Measurements from ENCODE around the gene EXOC3L4. TPM values are rescaled to one million over a fixed set of nuclear protein-coding genes. Genes with fewer than 3 reads are reported as not detected.

EXOC3L4 gene
- total RNA-seq, 1 donor from 2014 or later: not detected

GRCh38 chr14:103087343-103087835, 7.1 kb upstream of the EXOC3L4 start:
- peaks cover 31% of the 10 kb centered on the region for H3K27me3 Mint-ChIP-seq (ENCODE audit: low read depth, unreplicated experiment)
- Histone ChIP-seq H2AFZ (ENCODE audit: low read depth, low read length) (no peak overlapping the region), H4K20me1 (ENCODE audit: insufficient read depth, low read length) (no peaks in the 10 kb centered on the region), H3K9ac (ENCODE audit: low read length) (no peak overlapping the region), H3K4me2 (ENCODE audit: low read length) (no peak overlapping the region), H3K4me3 (ENCODE audit: insufficient read depth, low read depth, low read length) (no peak overlapping the region), H3K27me3 (ENCODE audit: insufficient read depth, low read length) (peaks cover 13% of the 10 kb centered on the region), H3K27ac (ENCODE audit: low read depth, low read length) (no peak overlapping the region), H3K79me2 (ENCODE audit: insufficient read depth, low read length) (no peaks in the 10 kb centered on the region), H3K36me3 (ENCODE audit: insufficient read depth, low read length) (no peaks in the 10 kb centered on the region), H3K4me1 (ENCODE audit: insufficient read depth, low read length) (peaks cover 6% of the 10 kb centered on the region), H3K9me3 (ENCODE audit: insufficient read depth, low read depth, low read length) (no peaks in the 10 kb centered on the region)
- H3K9me3 Mint-ChIP-seq (ENCODE audit: unreplicated experiment): no peaks in the 10 kb centered on the region
- DNase-seq (ENCODE audit: low read depth) (no peak), FAIRE-seq (no peak)
- H3K27ac Mint-ChIP-seq (ENCODE audit: unreplicated experiment): no peak overlapping the region
- H3K4me3 Mint-ChIP-seq (ENCODE audit: unreplicated experiment): no peak overlapping the region
- no peaks in the 10 kb centered on the region for H3K36me3 Mint-ChIP-seq (ENCODE audit: low read depth, unreplicated experiment)
- no peaks in the 10 kb centered on the region for H3K4me1 Mint-ChIP-seq (ENCODE audit: low read depth, unreplicated experiment)
- TF ChIP-seq EZH2 (IDR thresholded peaks at IDR 0.05; ENCODE audit: insufficient read depth, low read length) (no peak), CTCF (IDR thresholded peaks at IDR 0.05; ENCODE audit: insufficient read depth, low read depth, low read length) (no peak)

- H3K27ac Mint-ChIP-seq (ENCODE audit: unreplicated experiment): no peak overlapping the region
- H3K9me3 ChIP-seq (ENCODE audit: insufficient read depth, low read depth, low read length): no peaks in the 10 kb centered on the region
- DNase-seq (ENCODE audit: low read depth): no peak
Measured at GRCh38 chr14:103088921-103089320, 5.6 kb upstream of the EXOC3L4 start.

More at GRCh38 chr14:103088921-103089320, 5.6 kb upstream of the EXOC3L4 start:
- Histone ChIP-seq H3K36me3 (ENCODE audit: insufficient read depth, low read length) (no peaks in the 10 kb centered on the region), H3K4me1 (ENCODE audit: insufficient read depth, low read length) (peaks cover 6% of the 10 kb centered on the region), H3K27ac (ENCODE audit: low read depth, low read length) (no peak overlapping the region), H3K4me2 (ENCODE audit: low read length) (no peak overlapping the region), H2AFZ (ENCODE audit: low read depth, low read length) (no peak overlapping the region), H3K9ac (ENCODE audit: low read length) (no peak overlapping the region), H3K27me3 (ENCODE audit: insufficient read depth, low read length) (peaks cover 13% of the 10 kb centered on the region), H3K4me3 (ENCODE audit: insufficient read depth, low read depth, low read length) (no peak overlapping the region), H3K79me2 (ENCODE audit: insufficient read depth, low read length) (no peaks in the 10 kb centered on the region), H4K20me1 (ENCODE audit: insufficient read depth, low read length) (no peaks in the 10 kb centered on the region)
- no peaks in the 10 kb centered on the region for H3K9me3 Mint-ChIP-seq (ENCODE audit: unreplicated experiment)
- H3K27me3 Mint-ChIP-seq (ENCODE audit: low read depth, unreplicated experiment): peaks cover 31% of the 10 kb centered on the region
- H3K4me3 Mint-ChIP-seq (ENCODE audit: unreplicated experiment): no peak overlapping the region
- no peaks in the 10 kb centered on the region for H3K4me1 Mint-ChIP-seq (ENCODE audit: low read depth, unreplicated experiment)
- TF ChIP-seq EZH2 (IDR thresholded peaks at IDR 0.05; ENCODE audit: insufficient read depth, low read length) (no peak), CTCF (IDR thresholded peaks at IDR 0.05; ENCODE audit: insufficient read depth, low read depth, low read length) (no peak)
- FAIRE-seq: no peak
- no peaks in the 10 kb centered on the region for H3K36me3 Mint-ChIP-seq (ENCODE audit: low read depth, unreplicated experiment)

Measured in astrocyte (in vitro differentiated cells and primary cell).